Liver (tissue), 3 donors: Measurements from ENCODE around the gene HTR2A.

Source experiments
- TAF1 ChIP-seq: conservative IDR thresholded peaks from 2 replicates; pipeline ENCODE4 v1.6.1; 2016; ENCODE audit warnings: antibody characterized with exemption, mild to moderate bottlenecking
- TF ChIP-seq, protein P1 (sequence below): fragments of 150-350 bp; IDR thresholded peaks from 2 replicates; pipeline ENCODE4 v1.5.1; 2017; ENCODE audit warnings: improper control_type of control experiment, low read depth, low read length; ENCODE audit not compliant: missing input control
- TF ChIP-seq, protein P2 (sequence below): IDR thresholded peaks from 2 replicates; pipeline ENCODE4 v1.6.1; 2016; ENCODE audit warnings: antibody characterized with exemption
- TF ChIP-seq, protein P3 (sequence below): IDR thresholded peaks from 2 replicates; pipeline ENCODE4 v1.6.1; 2016; ENCODE audit warnings: antibody characterized with exemption
- donor health status: healthy.
- donor health status: healthy.

DNA sequence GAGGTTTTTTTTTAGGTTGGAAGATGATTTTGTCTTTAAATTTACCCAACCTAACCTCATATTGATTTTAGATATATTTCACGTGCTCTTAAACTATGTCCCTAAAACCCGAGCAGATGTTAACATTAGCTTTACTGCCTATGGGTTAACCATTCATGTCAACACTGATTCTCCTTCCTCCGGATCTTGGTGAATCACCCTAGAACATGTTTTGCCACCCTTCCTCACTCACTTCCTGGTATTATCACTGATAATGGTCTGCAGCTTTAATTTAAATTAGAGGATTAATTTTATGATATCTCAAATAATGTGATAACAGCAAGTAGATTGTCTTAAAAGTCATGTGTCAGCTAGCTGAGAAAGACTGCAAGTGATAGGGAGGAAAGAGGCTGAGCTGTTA lies 31.9 kb downstream of the HTR2A start:
- TF ChIP-seq, protein P1, sequence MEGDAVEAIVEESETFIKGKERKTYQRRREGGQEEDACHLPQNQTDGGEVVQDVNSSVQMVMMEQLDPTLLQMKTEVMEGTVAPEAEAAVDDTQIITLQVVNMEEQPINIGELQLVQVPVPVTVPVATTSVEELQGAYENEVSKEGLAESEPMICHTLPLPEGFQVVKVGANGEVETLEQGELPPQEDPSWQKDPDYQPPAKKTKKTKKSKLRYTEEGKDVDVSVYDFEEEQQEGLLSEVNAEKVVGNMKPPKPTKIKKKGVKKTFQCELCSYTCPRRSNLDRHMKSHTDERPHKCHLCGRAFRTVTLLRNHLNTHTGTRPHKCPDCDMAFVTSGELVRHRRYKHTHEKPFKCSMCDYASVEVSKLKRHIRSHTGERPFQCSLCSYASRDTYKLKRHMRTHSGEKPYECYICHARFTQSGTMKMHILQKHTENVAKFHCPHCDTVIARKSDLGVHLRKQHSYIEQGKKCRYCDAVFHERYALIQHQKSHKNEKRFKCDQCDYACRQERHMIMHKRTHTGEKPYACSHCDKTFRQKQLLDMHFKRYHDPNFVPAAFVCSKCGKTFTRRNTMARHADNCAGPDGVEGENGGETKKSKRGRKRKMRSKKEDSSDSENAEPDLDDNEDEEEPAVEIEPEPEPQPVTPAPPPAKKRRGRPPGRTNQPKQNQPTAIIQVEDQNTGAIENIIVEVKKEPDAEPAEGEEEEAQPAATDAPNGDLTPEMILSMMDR: no peak
- TF ChIP-seq, protein P2, sequence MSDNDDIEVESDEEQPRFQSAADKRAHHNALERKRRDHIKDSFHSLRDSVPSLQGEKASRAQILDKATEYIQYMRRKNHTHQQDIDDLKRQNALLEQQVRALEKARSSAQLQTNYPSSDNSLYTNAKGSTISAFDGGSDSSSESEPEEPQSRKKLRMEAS: no peak
- no peak for TF ChIP-seq TAF1
- TF ChIP-seq, protein P3, sequence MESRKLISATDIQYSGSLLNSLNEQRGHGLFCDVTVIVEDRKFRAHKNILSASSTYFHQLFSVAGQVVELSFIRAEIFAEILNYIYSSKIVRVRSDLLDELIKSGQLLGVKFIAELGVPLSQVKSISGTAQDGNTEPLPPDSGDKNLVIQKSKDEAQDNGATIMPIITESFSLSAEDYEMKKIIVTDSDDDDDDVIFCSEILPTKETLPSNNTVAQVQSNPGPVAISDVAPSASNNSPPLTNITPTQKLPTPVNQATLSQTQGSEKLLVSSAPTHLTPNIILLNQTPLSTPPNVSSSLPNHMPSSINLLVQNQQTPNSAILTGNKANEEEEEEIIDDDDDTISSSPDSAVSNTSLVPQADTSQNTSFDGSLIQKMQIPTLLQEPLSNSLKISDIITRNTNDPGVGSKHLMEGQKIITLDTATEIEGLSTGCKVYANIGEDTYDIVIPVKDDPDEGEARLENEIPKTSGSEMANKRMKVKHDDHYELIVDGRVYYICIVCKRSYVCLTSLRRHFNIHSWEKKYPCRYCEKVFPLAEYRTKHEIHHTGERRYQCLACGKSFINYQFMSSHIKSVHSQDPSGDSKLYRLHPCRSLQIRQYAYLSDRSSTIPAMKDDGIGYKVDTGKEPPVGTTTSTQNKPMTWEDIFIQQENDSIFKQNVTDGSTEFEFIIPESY: no peak
